H1 (cell line): ENCODE data around the gene TXNDC2. TPM values are rescaled to one million over a fixed set of nuclear protein-coding genes. Genes with fewer than 3 reads are reported as not detected.

ENCODE experiments used
- HDAC6 ChIP-seq: IDR thresholded peaks from one replicate; pipeline ENCODE4 v1.7.1; 2012; ENCODE audit warnings: low read depth, mild to moderate bottlenecking, inconsistent platforms, low read length, moderate library complexity
- JUN ChIP-seq: IDR thresholded peaks from 2 replicates; pipeline ENCODE4 v1.6.1; 2011; ENCODE audit warnings: low read depth, mild to moderate bottlenecking, improper control_type of control experiment, low read length
- NRF1 ChIP-seq: IDR thresholded peaks from 2 replicates; pipeline ENCODE4 v1.6.1; 2011; ENCODE audit warnings: mild to moderate bottlenecking, low read depth, low read length, improper control_type of control experiment
- POU5F1 ChIP-seq: IDR thresholded peaks from 2 replicates; pipeline ENCODE4 v1.6.1; 2011; ENCODE audit warnings: low read depth, mild to moderate bottlenecking, low read length, moderate library complexity
- polyA plus RNA-seq, 7 experiments: library from polyadenylated mRNA; depleted of rRNA in 3 of 7; stranded (reverse) in 5 of 7; unstranded in 2 of 7; fragments of >200 nt in 5 of 7; fragments of 200-250 nt in 2 of 7; gene quantifications; 1 replicate in 5 of 7; 2 replicates in 1 of 7; 4 replicates in 1 of 7; pipeline versions ENCODE4 v1.2.1 to v1.2.3, GENCODE V29; 2011 to 2013; ENCODE audit warnings: missing spikeins in 2 of 7, mixed read lengths in 2 of 7
- total RNA-seq: library from RNA; stranded (reverse); fragmentation: NEBNext Ultra II Directional; extraction: Animal tissue kit (Norgen Biotek cat#: 25700); gene quantifications from 2 replicates; pipeline ENCODE4 v1.2.1, GENCODE V29; 2021
- TF ChIP-seq, protein P1 (sequence below): IDR thresholded peaks from 2 replicates; pipeline ENCODE4 v1.6.1; 2012; ENCODE audit warnings: low read length, inconsistent platforms

The TXNDC2 gene
- total and polyA plus RNA-seq, 2 of the 8 experiments (the other 6 are each of a cell fraction or from before 2014, with no cell fraction given): 0.09 TPM; not detected in 1

DNA sequence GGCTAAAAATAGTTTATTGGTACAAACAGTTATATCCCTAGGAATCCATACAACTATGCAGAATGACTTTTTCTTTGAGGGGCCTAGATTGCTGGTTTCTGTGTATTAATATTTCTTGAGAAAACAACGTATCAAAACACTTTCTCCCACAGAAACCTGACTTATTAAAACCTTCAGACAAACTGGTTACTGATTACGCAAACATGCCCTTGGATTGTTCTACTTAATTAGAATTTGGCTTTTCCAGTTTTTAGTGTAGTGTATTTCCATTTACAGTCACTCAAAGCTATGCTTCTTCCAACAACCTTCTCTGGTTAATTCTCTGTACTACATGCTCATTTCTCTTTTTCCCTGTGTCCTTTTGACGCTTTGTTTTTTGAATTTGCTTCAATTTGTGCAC lies 48.1 kb downstream of the TXNDC2 start (continued):
- TF ChIP-seq POU5F1 (no peak), HDAC6 (no peak), JUN (no peak), NRF1 (no peak)
- TF ChIP-seq, protein P1, sequence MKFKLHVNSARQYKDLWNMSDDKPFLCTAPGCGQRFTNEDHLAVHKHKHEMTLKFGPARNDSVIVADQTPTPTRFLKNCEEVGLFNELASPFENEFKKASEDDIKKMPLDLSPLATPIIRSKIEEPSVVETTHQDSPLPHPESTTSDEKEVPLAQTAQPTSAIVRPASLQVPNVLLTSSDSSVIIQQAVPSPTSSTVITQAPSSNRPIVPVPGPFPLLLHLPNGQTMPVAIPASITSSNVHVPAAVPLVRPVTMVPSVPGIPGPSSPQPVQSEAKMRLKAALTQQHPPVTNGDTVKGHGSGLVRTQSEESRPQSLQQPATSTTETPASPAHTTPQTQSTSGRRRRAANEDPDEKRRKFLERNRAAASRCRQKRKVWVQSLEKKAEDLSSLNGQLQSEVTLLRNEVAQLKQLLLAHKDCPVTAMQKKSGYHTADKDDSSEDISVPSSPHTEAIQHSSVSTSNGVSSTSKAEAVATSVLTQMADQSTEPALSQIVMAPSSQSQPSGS: no peak
